Endothelial cell of umbilical vein (primary cell): ENCODE measurements around the gene NTNG1.

ENCODE experiments used
- EZH2 ChIP-seq: IDR thresholded peaks from 2 replicates; pipeline ENCODE4 v1.6.1; 2012; ENCODE audit warnings: borderline replicate concordance, low read depth, mild to moderate bottlenecking, moderate library complexity, low read length, inconsistent platforms; ENCODE audit not compliant: severe bottlenecking
- TF ChIP-seq, protein P1 (sequence below), 2 donors: IDR thresholded peaks; 1 replicate in 1 of 2; 2 replicates in 1 of 2; pipeline ENCODE4 v1.5.1; 2011; ENCODE audit warnings: low read length in 2 of 2, mild to moderate bottlenecking in 2 of 2, moderate library complexity in 2 of 2, control low read depth in 1 of 2, inconsistent platforms in 1 of 2, low read depth in 1 of 2; ENCODE audit not compliant: insufficient read depth in 1 of 2; ENCODE audit errors: extremely low read depth in 1 of 2

DNA sequence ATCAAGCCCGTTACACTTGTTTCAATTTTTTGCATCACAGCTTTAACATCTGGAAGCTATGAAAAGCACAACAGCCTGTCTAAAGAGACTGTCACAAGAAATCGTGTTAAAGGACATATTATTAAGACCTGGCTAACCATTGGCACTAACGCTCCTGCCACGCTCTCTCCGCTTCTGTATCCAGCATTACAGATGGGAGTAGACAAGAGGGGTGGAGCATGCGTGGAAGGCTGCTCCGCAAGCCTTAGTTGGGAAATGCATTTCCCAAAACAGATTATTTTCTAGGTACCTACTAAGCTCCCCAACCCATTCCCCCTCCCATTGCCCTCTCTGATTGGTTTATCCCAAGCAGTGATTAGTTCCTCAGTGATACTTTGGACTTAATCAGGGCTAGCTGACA lies 72.4 kb downstream of the NTNG1 start:
- TF ChIP-seq, protein P1, sequence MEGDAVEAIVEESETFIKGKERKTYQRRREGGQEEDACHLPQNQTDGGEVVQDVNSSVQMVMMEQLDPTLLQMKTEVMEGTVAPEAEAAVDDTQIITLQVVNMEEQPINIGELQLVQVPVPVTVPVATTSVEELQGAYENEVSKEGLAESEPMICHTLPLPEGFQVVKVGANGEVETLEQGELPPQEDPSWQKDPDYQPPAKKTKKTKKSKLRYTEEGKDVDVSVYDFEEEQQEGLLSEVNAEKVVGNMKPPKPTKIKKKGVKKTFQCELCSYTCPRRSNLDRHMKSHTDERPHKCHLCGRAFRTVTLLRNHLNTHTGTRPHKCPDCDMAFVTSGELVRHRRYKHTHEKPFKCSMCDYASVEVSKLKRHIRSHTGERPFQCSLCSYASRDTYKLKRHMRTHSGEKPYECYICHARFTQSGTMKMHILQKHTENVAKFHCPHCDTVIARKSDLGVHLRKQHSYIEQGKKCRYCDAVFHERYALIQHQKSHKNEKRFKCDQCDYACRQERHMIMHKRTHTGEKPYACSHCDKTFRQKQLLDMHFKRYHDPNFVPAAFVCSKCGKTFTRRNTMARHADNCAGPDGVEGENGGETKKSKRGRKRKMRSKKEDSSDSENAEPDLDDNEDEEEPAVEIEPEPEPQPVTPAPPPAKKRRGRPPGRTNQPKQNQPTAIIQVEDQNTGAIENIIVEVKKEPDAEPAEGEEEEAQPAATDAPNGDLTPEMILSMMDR (IDR thresholded peaks at IDR 0.05; ENCODE audit: extremely low read depth in 1 of 2, insufficient read depth in 1 of 2, low read depth in 1 of 2, low read length in 2 of 2), result no peak
- no peak for TF ChIP-seq EZH2
